ENCODE data around the gene ESPL1.

ESPL1 gene

DNA sequence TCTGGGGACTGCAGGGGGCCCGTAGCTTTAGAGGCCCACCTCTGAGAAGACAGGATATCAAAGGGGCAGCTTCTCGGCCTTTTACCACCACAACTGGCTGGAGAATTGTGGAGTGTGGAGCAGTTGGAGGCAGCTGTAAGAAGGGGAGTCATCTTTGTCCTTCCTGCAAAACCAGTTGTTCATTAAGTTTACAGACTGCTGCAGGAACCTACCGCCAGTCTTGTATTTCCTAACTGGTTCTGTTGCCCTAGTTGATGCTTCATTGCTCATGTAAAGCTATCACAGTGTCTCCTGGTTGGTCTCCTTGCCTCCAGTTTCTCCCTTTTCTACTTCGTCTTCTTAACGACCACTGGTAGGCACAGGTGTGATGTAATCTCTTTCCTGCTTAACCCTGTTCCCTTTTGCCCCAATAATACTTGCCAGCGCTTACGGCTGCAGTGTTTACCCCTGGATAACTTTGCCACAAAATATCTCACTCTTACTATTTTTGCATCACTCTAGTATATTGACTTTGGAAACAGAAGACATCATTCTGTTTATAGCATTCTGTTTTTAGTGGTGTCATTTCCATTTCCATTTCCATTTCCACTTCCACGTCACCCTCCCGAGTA is 11.9 kb downstream of the ESPL1 start:
- no peak for DNase-seq (ENCODE audit: low spot score)
- no peak for TF ChIP-seq CTCF (IDR thresholded peaks at IDR 0.05; ENCODE audit: extremely low read depth, missing control alignments)

GRCh38 chr12:53286448-53286847 is 18.3 kb downstream of the ESPL1 start:
- no peak for DNase-seq (ENCODE audit: low spot score)
- TF ChIP-seq CTCF (IDR thresholded peaks at IDR 0.05; ENCODE audit: extremely low read depth, missing control alignments): no peak

DNA sequence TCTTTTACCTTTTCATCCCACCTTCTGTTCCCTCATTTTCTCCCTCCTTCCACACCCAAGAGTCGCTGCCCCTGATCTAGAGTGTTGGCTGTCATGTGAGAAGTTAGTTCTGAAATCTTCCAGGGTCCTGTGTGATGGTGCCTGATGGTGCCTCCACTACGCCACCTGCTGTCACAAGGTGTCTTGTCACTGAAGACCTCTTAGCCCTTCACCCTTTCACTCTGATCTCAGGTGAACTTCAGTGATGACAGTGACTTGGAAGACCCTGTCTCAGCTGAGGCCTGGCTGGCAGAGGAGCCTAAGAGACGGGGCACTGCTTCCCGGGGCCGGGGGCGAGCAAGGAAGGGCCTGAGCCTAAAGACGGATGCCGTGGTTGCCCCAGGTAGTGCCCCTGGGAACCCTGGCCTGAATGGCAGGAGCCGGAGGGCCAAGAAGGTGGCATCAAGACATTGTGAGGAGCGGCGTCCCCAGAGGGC is 19.7 kb downstream of the ESPL1 start:
- peak; percentile 23 for TF ChIP-seq CTCF (IDR thresholded peaks at IDR 0.05; ENCODE audit: extremely low read depth, missing control alignments)
- DNase-seq (ENCODE audit: low spot score): peak; percentile 72

- TF ChIP-seq CTCF (IDR thresholded peaks at IDR 0.05; ENCODE audit: extremely low read depth, missing control alignments): no peak
- no peak for DNase-seq (ENCODE audit: low spot score)
Observed at GRCh38 chr12:53288322-53288721, 20.2 kb downstream of the ESPL1 start.

GRCh38 chr12:53289891-53290290 is 21.8 kb downstream of the ESPL1 start:
- TF ChIP-seq CTCF (IDR thresholded peaks at IDR 0.05; ENCODE audit: extremely low read depth, missing control alignments): no peak
- no peak for DNase-seq (ENCODE audit: low spot score)

DNA sequence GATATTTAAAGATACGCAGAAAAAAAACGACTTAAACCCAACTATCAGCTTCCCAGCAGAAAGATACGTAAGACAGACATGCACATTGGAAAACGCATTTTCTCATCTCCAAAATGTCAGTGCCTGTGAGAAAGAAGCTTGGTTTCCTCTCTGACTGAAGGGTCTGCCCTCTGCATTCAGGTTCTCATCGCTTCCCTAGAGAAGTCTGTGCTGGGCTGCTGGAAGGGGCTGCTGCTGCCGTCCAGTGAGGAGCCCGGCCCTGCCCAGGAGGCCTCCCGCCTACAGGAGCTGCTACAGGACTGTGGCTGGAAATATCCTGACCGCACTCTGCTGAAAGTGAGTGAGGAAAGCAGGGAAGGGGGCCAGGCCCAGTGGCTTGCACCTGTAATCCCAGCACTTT is 22.6 kb downstream of the ESPL1 start:
- DNase-seq (ENCODE audit: low spot score): no peak
- no peak for TF ChIP-seq CTCF (IDR thresholded peaks at IDR 0.05; ENCODE audit: extremely low read depth, missing control alignments)

- no peak for DNase-seq (ENCODE audit: low spot score)
Observed at GRCh38 chr12:53292426-53292825, 24.3 kb downstream of the ESPL1 start.

More at GRCh38 chr12:53292426-53292825, 24.3 kb downstream of the ESPL1 start:
- no peak for TF ChIP-seq CTCF (IDR thresholded peaks at IDR 0.05; ENCODE audit: extremely low read depth, missing control alignments)
